Activated CD4-positive, alpha-beta memory T cell treated with anti-CD3 and anti-CD28 coated beads for 36 hours (primary cell): ENCODE measurements around the gene PAK6. TPM values are rescaled to one million over a fixed set of nuclear protein-coding genes. Genes with fewer than 3 reads are reported as not detected.

Experiments
- CTCF ChIA-PET: fragments of 350-600 bp; sonication (Branson Sonifier 250); formaldehyde crosslinking; loops from one replicate; lab custom pipeline; 2021; ENCODE audit warnings: antibody characterized with exemption, inconsistent platforms; lab: Charles Lee
- POLR2A ChIA-PET: fragments of 350-600 bp; sonication (Branson Sonifier 250); formaldehyde crosslinking; loops from one replicate; lab custom pipeline; 2021; ENCODE audit warnings: antibody characterized with exemption; lab: Charles Lee
- DNase-seq: peaks from one replicate; pipeline ENCODE4 v3.0.0-alpha.2; 2020
- H3K27ac Mint-ChIP-seq: one replicate; pipeline ENCODE4 v1.8.0; 2021; ENCODE audit warnings: mixed read lengths
- H3K27me3 Mint-ChIP-seq: one replicate; pipeline ENCODE4 v1.8.0; 2021; ENCODE audit warnings: mixed read lengths
- H3K36me3 Mint-ChIP-seq: one replicate; pipeline ENCODE4 v1.8.0; 2021; ENCODE audit warnings: mixed read lengths
- H3K4me1 Mint-ChIP-seq: one replicate; pipeline ENCODE4 v1.8.0; 2021; ENCODE audit warnings: low read depth, mixed read lengths
- H3K4me3 Mint-ChIP-seq: one replicate; pipeline ENCODE4 v1.8.0; 2021; ENCODE audit warnings: mild to moderate bottlenecking, mixed read lengths
- H3K9me3 Mint-ChIP-seq: one replicate; pipeline ENCODE4 v1.8.0; 2021; ENCODE audit warnings: mixed read lengths
- intact Hi-C: fragments of 100-400 bp; cut with micrococcal nuclease; formaldehyde crosslinking; loops from one replicate; pipeline ENCODE4 v1.15.1; 2023
- total RNA-seq, 2 experiments: library from RNA; stranded (reverse); gene quantifications; one replicate each; pipeline ENCODE4 v1.2.3, GENCODE V29; 2021

The PAK6 gene
- total RNA-seq, 2 experiments from 2014 or later: 0.69 to 0.73 TPM

DNA sequence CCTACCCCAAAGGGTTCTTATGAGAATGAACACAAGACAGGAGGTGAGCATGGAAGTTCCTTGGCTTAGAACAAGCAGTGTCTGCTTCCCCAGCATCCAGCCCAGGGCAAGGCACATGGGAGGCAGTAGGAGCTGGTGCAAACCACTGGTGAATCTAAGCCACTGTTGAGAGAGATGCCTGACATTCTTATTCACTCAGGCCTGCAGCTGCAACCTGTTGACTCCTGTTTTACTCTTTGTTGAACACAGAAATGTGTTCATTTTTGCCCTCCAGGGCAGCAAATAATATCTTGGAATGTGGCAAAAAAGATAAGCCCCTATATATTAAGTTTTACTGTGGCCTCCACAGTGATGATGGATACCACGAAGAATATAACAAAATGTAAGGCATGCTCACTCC is 8.9 kb upstream of the PAK6 start:
- Mint-ChIP-seq H3K4me3 (no peak overlapping the region), H3K9me3 (no peaks in the 10 kb centered on the region), H3K27ac (no peak overlapping the region), H3K36me3 (peaks cover 1% of the 10 kb centered on the region), H3K27me3 (no peaks in the 10 kb centered on the region), H3K4me1 (peaks cover 12% of the 10 kb centered on the region)
- no peak for DNase-seq
- ChIA-PET CTCF (interaction anchor here (2.0 to 4.4 kb wide), 3 partner anchors 12 to 49 kb away, joined by 11 to 22 read pairs (median 18); no protein-coding TSS in a partner anchor), POLR2A (no interaction called here)
- intact Hi-C loops: no loop called here

- no peak for DNase-seq
- no peaks in the 10 kb centered on the region for H3K9me3 Mint-ChIP-seq
- H3K4me1 Mint-ChIP-seq: no peaks in the 10 kb centered on the region
- no peak overlapping the region for H3K27ac Mint-ChIP-seq
- POLR2A ChIA-PET: no interaction called here
- H3K36me3 Mint-ChIP-seq: no peaks in the 10 kb centered on the region
- H3K27me3 Mint-ChIP-seq: peaks cover under 1% of the 10 kb centered on the region
- CTCF ChIA-PET: interaction anchor here (1.0 to 1.4 kb wide), 3 partner anchors 15 to 106 kb away, joined by 3 read pairs; no protein-coding TSS in a partner anchor
- intact Hi-C loops: no loop called here
- no peak overlapping the region for H3K4me3 Mint-ChIP-seq
These were observed 6.2 kb upstream of the PAK6 start for GRCh38 chr15:40232625-40233070.

DNA sequence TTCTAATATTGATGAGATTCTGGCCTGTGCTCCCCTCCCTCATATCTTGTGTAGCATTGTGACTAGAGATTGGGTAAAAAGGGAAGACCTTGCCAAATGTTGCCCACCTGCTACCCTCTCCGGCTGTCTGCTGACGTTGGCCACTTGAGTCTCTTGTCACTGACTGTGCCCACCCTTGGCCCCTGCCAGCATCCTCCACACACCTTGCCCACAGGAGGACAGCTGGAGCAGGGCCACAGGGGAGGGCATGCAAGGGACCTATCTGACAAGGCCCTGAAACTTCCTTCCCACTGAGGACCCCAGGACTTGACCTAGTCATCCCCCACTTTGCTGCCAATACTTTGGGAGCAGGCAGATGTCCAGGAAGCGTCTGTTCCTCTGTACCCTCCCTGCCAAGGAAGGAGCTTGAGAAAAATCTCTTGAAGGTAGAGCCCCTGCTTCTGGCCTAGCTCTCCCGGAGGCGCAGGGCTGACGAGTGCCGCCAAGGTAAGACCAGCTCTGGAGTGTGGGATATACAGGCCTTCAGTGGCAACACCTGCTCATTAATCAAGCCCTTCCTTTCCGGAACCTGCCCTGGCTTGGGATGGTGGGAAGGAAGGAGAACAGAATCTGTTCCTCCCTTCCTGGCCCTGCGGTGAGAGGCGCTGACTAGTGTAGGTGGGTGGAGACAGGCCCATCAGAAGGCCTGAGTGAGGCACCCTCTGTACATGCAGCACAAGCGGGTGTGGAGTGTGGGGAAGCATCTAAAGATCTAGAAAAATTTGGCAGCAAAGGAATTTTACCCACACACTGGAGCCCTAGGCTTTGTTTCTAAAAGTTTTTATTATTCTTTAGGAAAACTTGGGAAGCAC is 4.9 kb upstream of the PAK6 start:
- ChIA-PET POLR2A (no interaction called here), CTCF (interaction anchor here (0.8 kb wide), 1 partner anchor 17 kb away, joined by 3 read pairs; no protein-coding TSS in a partner anchor)
- H3K36me3 Mint-ChIP-seq: no peaks in the 10 kb centered on the region
- DNase-seq: no peak
- H3K27ac Mint-ChIP-seq: no peak overlapping the region
- intact Hi-C loops: no loop called here
- H3K4me1 Mint-ChIP-seq: no peaks in the 10 kb centered on the region
- H3K9me3 Mint-ChIP-seq: no peaks in the 10 kb centered on the region
- H3K4me3 Mint-ChIP-seq: no peak overlapping the region
- H3K27me3 Mint-ChIP-seq: peaks cover 8% of the 10 kb centered on the region

GRCh38 chr15:40234783-40235182 is 4.1 kb upstream of the PAK6 start:
- DNase-seq: no peak
- Mint-ChIP-seq H3K27me3 (peaks cover 14% of the 10 kb centered on the region), H3K4me3 (no peak overlapping the region), H3K4me1 (peaks cover 3% of the 10 kb centered on the region), H3K36me3 (no peaks in the 10 kb centered on the region), H3K27ac (no peak overlapping the region), H3K9me3 (no peaks in the 10 kb centered on the region)
- ChIA-PET POLR2A (no interaction called here), CTCF (interaction anchor here (0.8 kb wide), 1 partner anchor 18 kb away, joined by 3 read pairs; no protein-coding TSS in a partner anchor)
- intact Hi-C loops: no loop called here

DNA sequence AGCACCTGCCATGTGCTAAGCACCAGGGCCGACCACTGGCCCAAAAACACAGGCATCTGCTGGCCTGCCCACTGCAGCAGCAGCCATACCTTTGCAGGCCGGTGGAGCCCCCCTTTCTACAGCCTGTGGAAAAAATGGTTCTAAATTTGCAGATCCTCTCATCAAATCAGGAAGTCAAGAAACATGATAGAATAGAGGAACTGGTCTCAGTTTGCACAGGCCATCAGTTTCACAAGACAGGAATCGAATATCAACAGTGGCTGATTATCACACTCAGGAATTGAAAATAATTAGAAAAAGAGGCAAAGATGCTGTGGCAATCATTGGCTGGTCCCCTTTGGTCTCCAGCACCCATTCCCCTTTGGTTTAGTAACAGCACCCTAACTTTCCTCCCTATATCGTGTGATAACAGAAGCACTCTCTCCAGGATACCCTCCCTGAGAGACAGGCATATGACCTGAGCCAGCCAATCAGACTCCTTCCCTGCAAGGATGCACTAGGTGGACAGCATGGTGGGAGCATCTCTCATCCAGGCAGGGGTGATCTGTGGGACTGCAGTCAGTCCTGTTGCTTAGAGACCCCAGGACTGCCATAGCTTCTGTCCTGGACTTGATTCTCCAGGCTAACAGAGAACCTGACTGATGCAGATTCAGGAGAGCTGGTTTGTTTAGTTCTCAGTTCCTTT is 3.5 kb upstream of the PAK6 start:
- CTCF ChIA-PET: interaction anchor here (0.8 kb wide), 1 partner anchor 18 kb away, joined by 3 read pairs; no protein-coding TSS in a partner anchor
- POLR2A ChIA-PET: no interaction called here
- no peaks in the 10 kb centered on the region for H3K9me3 Mint-ChIP-seq
- H3K4me3 Mint-ChIP-seq: no peak overlapping the region
- intact Hi-C loops: no loop called here
- H3K27ac Mint-ChIP-seq: no peak overlapping the region
- DNase-seq: no peak
- no peaks in the 10 kb centered on the region for H3K36me3 Mint-ChIP-seq
- peaks cover 3% of the 10 kb centered on the region for H3K4me1 Mint-ChIP-seq
- peaks cover 19% of the 10 kb centered on the region for H3K27me3 Mint-ChIP-seq

DNA sequence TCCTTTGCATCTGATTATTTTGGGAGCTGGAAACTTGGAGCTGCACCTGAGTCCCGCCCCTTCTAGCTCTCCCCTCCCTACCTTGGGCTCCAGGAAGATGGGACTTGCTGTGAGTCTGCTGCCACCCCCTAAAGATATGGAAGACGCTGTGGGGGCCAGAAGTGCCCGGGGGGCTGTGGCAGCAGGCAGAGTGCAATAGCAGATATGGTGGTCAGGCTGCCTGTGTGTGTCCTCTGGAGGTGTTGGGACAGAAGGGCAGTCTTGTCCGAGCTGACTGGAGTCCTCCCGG is 485 bp downstream of the PAK6 start:
- CTCF ChIA-PET: interaction anchor here (1.0 to 3.1 kb wide), 5 partner anchors 21 to 135 kb away, joined by 3 to 25 read pairs (median 6); no protein-coding TSS in a partner anchor
- Mint-ChIP-seq H3K4me3 (peak overlapping the region; percentile 2), H3K9me3 (no peaks in the 10 kb centered on the region), H3K36me3 (no peaks in the 10 kb centered on the region), H3K27ac (no peak overlapping the region), H3K4me1 (peaks cover 3% of the 10 kb centered on the region), H3K27me3 (peaks cover 21% of the 10 kb centered on the region)
- no peak for DNase-seq
- intact Hi-C loops: no loop called here
- POLR2A ChIA-PET: interaction anchor here (1.0 kb wide), 1 partner anchor 22 kb away, joined by 3 read pairs; no protein-coding TSS in a partner anchor

DNA sequence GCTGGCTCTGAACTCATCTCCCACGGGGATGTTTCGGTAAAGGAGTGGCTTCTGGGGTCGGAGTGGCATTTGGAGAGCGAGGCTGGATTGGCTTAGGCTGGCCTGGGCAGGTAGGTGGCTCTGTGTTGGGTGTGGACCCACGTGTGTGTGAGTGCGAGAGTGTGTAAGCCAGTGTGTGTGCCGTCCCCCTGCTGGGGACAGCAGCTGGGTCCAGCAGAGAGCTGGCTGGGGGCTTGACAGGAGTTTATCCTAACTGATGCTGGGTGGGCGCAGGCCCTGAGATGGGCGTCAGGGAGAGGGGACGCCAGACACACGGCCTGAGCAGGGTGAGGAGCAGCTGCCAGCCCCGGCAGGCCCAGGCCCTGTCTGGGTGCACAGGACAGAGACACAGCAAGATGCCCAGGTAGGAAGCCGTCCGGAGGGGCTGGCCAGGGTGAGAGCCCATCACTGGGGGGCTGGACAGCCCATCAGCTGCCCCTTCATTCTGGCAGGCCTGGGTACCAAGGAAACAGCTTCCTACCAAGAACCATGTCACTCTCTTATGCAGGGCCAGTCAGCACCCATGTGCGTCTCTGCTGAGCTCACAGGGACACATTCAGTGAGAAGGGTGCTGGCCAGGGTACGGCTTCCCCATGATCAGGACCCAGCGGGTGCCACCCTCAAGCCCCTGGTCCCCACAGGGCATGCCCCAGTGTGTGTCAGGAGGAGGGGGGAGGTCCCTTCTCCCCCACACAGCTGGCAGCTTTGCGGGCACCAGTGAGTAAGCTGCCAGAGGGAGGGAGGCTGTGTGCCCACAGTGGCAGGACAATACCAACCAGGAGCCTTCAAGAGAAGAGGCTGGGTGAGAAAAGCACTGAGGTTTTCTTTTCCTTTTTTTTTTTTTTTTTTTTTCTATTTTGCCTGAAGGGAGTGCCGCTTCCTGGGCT is 1.1 kb downstream of the PAK6 start:
- CTCF ChIA-PET: interaction anchor here (1.2 to 3.1 kb wide), 4 partner anchors 23 to 136 kb away, joined by 3 to 25 read pairs (median 10); no protein-coding TSS in a partner anchor
- peaks cover 21% of the 10 kb centered on the region for H3K27me3 Mint-ChIP-seq
- POLR2A ChIA-PET: no interaction called here

DNA sequence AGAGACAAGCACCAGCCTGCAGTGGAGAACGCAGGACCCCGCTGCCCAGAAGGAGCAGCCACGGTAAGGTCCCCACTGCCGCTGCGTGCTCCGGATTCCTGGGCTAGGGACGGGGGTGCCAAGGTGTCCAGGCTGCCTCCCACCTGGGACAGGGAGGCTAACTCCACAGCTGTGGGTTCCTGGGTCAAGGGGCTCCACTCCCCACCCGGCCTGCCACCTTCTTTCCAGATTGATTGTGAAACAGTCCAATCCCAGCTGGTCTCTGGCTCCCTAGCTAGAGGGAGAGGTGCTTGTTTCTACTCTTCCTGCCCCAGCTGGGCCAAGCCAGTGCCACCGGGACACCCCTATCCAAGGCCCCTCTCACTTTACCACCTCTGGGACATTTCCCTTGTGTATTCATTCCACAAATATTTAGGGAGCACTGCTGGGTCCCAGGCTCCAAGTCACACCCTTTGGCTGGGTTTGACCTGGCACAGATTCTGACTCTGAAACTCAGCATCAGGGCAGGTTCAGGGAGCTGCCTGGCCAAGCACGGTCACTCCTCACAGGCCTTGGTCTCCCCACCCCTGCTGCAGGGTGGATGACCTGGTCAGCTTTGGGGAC is 1.9 kb downstream of the PAK6 start:
- no peaks in the 10 kb centered on the region for H3K36me3 Mint-ChIP-seq
- ChIA-PET POLR2A (no interaction called here), CTCF (interaction anchor here (1.0 kb wide), 1 partner anchor 23 kb away, joined by 3 read pairs; no protein-coding TSS in a partner anchor)
- H3K9me3 Mint-ChIP-seq: no peaks in the 10 kb centered on the region
- DNase-seq: no peak
- no peak overlapping the region for H3K4me3 Mint-ChIP-seq
- intact Hi-C loops: no loop called here
- H3K4me1 Mint-ChIP-seq: peaks cover 3% of the 10 kb centered on the region
- no peak overlapping the region for H3K27ac Mint-ChIP-seq
- peaks cover 21% of the 10 kb centered on the region for H3K27me3 Mint-ChIP-seq

More for the DNA sequence above, 1.1 kb downstream of the PAK6 start:
- intact Hi-C loops: no loop called here
- Mint-ChIP-seq H3K4me3 (peak overlapping the region; percentile 2), H3K4me1 (peaks cover 3% of the 10 kb centered on the region), H3K27ac (no peak overlapping the region), H3K9me3 (no peaks in the 10 kb centered on the region), H3K36me3 (no peaks in the 10 kb centered on the region)
- no peak for DNase-seq

DNA sequence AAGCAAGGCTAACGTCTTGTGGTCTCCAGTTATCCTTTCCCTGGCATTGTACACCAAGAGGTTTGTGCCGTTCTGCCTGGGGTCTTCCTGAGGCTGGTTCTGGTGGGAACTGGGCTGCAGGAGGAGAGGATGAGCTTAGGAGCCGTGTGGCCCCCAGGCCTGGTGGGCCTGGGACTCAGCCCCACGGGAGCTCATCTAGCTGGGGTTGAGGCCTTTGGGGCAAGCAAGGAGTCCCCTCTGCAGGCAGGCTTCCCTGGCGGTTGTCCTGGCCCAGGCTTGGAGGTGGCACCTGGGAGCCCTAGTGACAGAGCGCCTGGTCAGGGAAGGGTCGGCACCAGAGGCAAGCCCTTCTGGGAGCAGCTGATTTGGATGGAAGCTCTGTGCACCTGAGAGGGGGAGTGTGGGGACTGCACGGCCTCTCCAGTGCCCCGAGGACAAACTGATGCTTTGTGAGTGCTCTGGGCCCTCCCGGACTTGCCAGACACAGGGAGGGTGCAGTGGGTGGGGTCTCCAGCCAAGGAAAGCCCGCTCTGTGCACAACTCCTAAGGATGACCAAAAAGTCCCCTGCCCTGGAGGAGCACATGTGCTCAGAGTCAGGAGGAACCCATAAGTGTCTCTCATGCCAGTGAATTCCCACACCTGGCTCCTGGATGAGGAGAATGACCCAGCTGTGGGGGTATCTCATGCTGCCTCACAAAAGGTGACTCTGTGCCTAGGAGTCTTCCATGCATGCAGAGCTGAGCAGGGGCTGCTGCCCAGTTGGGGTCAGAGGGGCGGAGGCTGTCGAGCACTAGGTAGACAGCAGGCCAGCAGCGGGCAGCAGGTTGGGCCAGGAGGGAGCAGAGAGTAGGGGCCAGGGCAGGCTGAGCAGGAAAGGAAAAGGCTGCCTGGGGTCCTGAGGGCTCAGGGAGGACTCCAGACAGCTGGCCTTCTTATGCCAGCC is 2.7 kb downstream of the PAK6 start:
- H3K27me3 Mint-ChIP-seq: peaks cover 21% of the 10 kb centered on the region
- H3K27ac Mint-ChIP-seq: no peak overlapping the region
- POLR2A ChIA-PET: no interaction called here
- H3K36me3 Mint-ChIP-seq: no peaks in the 10 kb centered on the region
- H3K4me1 Mint-ChIP-seq: peaks cover 3% of the 10 kb centered on the region
- CTCF ChIA-PET: interaction anchor here (1.0 kb wide), 1 partner anchor 24 kb away, joined by 3 read pairs; no protein-coding TSS in a partner anchor
- intact Hi-C loops: no loop called here
- no peak for DNase-seq
- H3K4me3 Mint-ChIP-seq: no peak overlapping the region
- no peaks in the 10 kb centered on the region for H3K9me3 Mint-ChIP-seq

DNA sequence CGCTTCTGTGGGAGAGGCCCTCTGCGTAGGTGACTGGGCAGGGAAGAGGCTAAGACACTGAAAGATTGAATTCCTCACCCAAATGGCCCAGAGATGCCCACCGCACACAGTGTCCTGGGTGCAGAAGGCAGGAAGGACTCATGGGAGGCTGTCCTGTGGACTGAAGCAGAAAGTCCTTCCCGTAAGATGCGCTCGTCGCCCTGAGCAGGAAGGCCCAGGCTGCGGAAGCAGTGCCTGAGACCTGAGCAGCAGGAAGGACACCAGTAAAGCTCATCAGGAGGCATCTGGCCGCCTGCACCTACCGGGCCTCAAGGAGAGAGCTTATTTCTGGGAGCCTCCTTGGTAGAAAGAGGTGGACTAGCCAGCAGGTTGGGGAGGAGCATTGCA is 3.3 kb downstream of the PAK6 start:
- H3K27ac Mint-ChIP-seq: no peak overlapping the region
- peaks cover 21% of the 10 kb centered on the region for H3K27me3 Mint-ChIP-seq
- H3K4me3 Mint-ChIP-seq: no peak overlapping the region
- H3K36me3 Mint-ChIP-seq: no peaks in the 10 kb centered on the region
- H3K4me1 Mint-ChIP-seq: peaks cover 3% of the 10 kb centered on the region
- CTCF ChIA-PET: interaction anchor here (0.6 kb wide), 1 partner anchor 32 kb away, joined by 3 read pairs; no protein-coding TSS in a partner anchor
- POLR2A ChIA-PET: no interaction called here
- H3K9me3 Mint-ChIP-seq: no peaks in the 10 kb centered on the region
- DNase-seq: no peak
- intact Hi-C loops: no loop called here
